ENCODE results near the gene FNDC8. TPM values are rescaled to one million over a fixed set of nuclear protein-coding genes. Genes with fewer than 3 reads are reported as not detected.
A peak's percentile ranks its signal among the peaks of the same experiment; 100 is the strongest.

Gene FNDC8
- polyA plus RNA-seq, 3 donors, result not detected

DNA sequence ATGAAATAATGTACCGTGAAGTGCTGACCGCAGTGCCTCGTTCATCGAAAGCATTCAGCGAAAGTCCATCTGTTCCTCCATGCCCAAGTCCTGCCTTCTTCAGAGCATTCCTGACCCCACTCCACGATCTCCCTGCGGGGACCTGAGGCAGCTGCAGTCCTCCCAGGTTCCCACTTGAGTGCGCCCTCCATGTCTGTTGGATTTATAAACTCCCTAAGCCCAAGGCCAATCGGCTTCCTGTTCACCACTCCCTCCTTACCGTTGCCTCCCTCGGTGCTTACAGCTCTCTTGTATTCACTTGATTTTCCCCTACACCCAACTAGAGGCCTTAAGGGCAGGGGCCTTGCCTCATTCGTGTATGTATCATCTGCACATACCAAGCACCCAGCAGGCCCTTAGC, 4.6 kb upstream of the FNDC8 start:
- H3K79me2 ChIP-seq (ENCODE audit: insufficient read depth, low read length), result peaks cover 49% of the 10 kb centered on the region
- H2AFZ ChIP-seq (ENCODE audit: insufficient read depth, low read depth, low read length, poor library complexity, severe bottlenecking), result no peak overlapping the region
- no peak overlapping the region for H3K27ac ChIP-seq (ENCODE audit: low read depth in 1 of 2, low read length in 2 of 2)
- peaks cover 16 to 21% of the 10 kb centered on the region in 2 donors for H3K4me1 ChIP-seq (ENCODE audit: control insufficient read depth in 1 of 2, insufficient read depth in 2 of 2, low read length in 2 of 2)
- Mint-ChIP-seq H3K36me3 (peaks cover 21 to 23% of the 10 kb centered on the region in 2 donors), H3K9me3 (peaks cover 0 to 2% (median 0%) of the 10 kb centered on the region in 7 donors), H3K27ac (peak overlapping the region in 1 of 7 donors; percentile 64), H3K27me3 (ENCODE audit: low read depth in 3 of 3) (peaks cover 0 to 3% (median 3%) of the 10 kb centered on the region in 3 donors), H3K4me3 (no peak overlapping the region), H3K4me1 (peaks cover 35% of the 10 kb centered on the region)
- DNase-seq, result no peak
- H3K36me3 ChIP-seq (replicated peaks in 1 of 2; ENCODE audit: control insufficient read depth in 1 of 2, insufficient read depth in 2 of 2, low read length in 2 of 2), result peaks cover 3 to 8% of the 10 kb centered on the region in 2 donors
- H3K9ac ChIP-seq (ENCODE audit: insufficient read depth, low read length, poor library complexity, severe bottlenecking), result no peak overlapping the region
- TF ChIP-seq, protein P1, sequence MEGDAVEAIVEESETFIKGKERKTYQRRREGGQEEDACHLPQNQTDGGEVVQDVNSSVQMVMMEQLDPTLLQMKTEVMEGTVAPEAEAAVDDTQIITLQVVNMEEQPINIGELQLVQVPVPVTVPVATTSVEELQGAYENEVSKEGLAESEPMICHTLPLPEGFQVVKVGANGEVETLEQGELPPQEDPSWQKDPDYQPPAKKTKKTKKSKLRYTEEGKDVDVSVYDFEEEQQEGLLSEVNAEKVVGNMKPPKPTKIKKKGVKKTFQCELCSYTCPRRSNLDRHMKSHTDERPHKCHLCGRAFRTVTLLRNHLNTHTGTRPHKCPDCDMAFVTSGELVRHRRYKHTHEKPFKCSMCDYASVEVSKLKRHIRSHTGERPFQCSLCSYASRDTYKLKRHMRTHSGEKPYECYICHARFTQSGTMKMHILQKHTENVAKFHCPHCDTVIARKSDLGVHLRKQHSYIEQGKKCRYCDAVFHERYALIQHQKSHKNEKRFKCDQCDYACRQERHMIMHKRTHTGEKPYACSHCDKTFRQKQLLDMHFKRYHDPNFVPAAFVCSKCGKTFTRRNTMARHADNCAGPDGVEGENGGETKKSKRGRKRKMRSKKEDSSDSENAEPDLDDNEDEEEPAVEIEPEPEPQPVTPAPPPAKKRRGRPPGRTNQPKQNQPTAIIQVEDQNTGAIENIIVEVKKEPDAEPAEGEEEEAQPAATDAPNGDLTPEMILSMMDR (IDR thresholded peaks at IDR 0.05), result no peak
- no peak overlapping the region for H3K4me2 ChIP-seq (replicated peaks; ENCODE audit: extremely low read depth, low read length, poor library complexity, severe bottlenecking)
- no peak overlapping the region for H3K4me3 ChIP-seq (replicated peaks in 1 of 3; ENCODE audit: low read depth in 2 of 3, low read length in 3 of 3)
- no peaks in the 10 kb centered on the region for H3K9me3 ChIP-seq (replicated peaks in 1 of 2; ENCODE audit: control insufficient read depth in 1 of 2, insufficient read depth in 1 of 2, low read length in 2 of 2)
- no peaks in the 10 kb centered on the region for H3K27me3 ChIP-seq (ENCODE audit: control insufficient read depth in 2 of 2, insufficient read depth in 2 of 2, low read length in 2 of 2)
- WGBS (ENCODE audit: insufficient coverage), result 90% methylated on average over 6 of the region's 12 CpGs
- no peaks in the 10 kb centered on the region for H4K20me1 ChIP-seq (ENCODE audit: insufficient read depth, low read length)
- intact Hi-C loops (cut with micrococcal nuclease), result loop anchor here in 1 of 2 donors (5.0 to 10.0 kb wide), 3 partner anchors 120 to 692 kb away; no protein-coding TSS in a partner anchor

DNA sequence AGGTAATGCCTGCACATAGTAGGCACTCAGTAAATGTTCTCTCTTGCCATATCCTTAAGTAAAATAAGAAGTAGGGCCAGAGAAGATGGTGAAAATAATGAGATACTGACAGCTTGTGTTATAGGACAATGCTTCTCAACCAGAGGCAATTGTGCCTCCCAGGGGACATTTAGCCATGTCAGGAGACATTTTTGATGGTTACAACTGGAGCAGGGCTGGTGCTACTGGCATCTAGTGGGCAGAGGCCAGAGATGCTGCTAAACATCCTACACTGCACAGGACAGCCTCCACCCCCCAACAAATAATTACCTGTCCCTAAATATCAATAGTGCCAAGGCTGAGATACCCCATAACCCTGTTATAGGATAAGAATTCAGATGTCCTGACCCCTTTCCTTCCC, 3.4 kb upstream of the FNDC8 start:
- H3K27me3 Mint-ChIP-seq (ENCODE audit: low read depth in 3 of 3), result peaks cover 0 to 5% (median 4%) of the 10 kb centered on the region in 3 donors
- Histone ChIP-seq H4K20me1 (ENCODE audit: insufficient read depth, low read length) (no peaks in the 10 kb centered on the region), H3K36me3 (replicated peaks in 1 of 2; ENCODE audit: control insufficient read depth in 1 of 2, insufficient read depth in 2 of 2, low read length in 2 of 2) (peaks cover 3 to 8% of the 10 kb centered on the region in 2 donors), H3K9me3 (replicated peaks in 1 of 2; ENCODE audit: control insufficient read depth in 1 of 2, insufficient read depth in 1 of 2, low read length in 2 of 2) (no peaks in the 10 kb centered on the region), H3K4me1 (ENCODE audit: control insufficient read depth in 1 of 2, insufficient read depth in 2 of 2, low read length in 2 of 2) (peaks cover 16 to 21% of the 10 kb centered on the region in 2 donors), H3K9ac (ENCODE audit: insufficient read depth, low read length, poor library complexity, severe bottlenecking) (no peak overlapping the region), H3K4me2 (replicated peaks; ENCODE audit: extremely low read depth, low read length, poor library complexity, severe bottlenecking) (peak overlapping the region; percentile 95), H2AFZ (ENCODE audit: insufficient read depth, low read depth, low read length, poor library complexity, severe bottlenecking) (no peak overlapping the region), H3K27ac (ENCODE audit: low read depth in 1 of 2, low read length in 2 of 2) (no peak overlapping the region), H3K79me2 (ENCODE audit: insufficient read depth, low read length) (peaks cover 49% of the 10 kb centered on the region), H3K27me3 (ENCODE audit: control insufficient read depth in 2 of 2, insufficient read depth in 2 of 2, low read length in 2 of 2) (no peaks in the 10 kb centered on the region), H3K4me3 (replicated peaks in 1 of 3; ENCODE audit: low read depth in 2 of 3, low read length in 3 of 3) (no peak overlapping the region)
- peak overlapping the region in 1 of 2 donors; percentile 90 for H3K4me3 Mint-ChIP-seq
- no peak for DNase-seq
- intact Hi-C loops (cut with micrococcal nuclease), result loop anchor here (2.0 to 10.0 kb wide), 5 partner anchors 121 to 693 kb away; no protein-coding TSS in a partner anchor
- H3K27ac Mint-ChIP-seq, result no peak overlapping the region
- H3K4me1 Mint-ChIP-seq, result peaks cover 35% of the 10 kb centered on the region
- H3K36me3 Mint-ChIP-seq, result peaks cover 14 to 18% of the 10 kb centered on the region in 2 donors
- TF ChIP-seq, protein P1 (IDR thresholded peaks at IDR 0.05), result peak; percentile 14
- peaks cover 0 to 3% (median 0%) of the 10 kb centered on the region in 7 donors for H3K9me3 Mint-ChIP-seq

All from CD14-positive monocyte (primary cell).